Keratinocyte (primary cell): Measurements from ENCODE around the gene FBXO15. TPM values are rescaled to one million over a fixed set of nuclear protein-coding genes. Genes with fewer than 3 reads are reported as not detected.

Experiments used
- DNase-seq: peaks from one replicate; pipeline ENCODE4 v3.0.0-alpha.2; 2011; ENCODE audit warnings: low read depth, missing footprints, low spot score
- FAIRE-seq: peaks from 2 replicates; lab custom pipeline; 2011; peaks lifted over from hg19 to GRCh38; lab: Jason Lieb, UNC
- H2AFZ ChIP-seq: 2 replicates; pipeline ENCODE4 v1.6.0; 2012; ENCODE audit warnings: low read length, control low read depth, inconsistent platforms; ENCODE audit not compliant: control insufficient read depth
- H3K27ac ChIP-seq: 2 replicates; pipeline ENCODE4 v1.5.1; 2011; ENCODE audit warnings: low read length; ENCODE audit not compliant: control insufficient read depth, insufficient read depth
- H3K27me3 ChIP-seq: 3 replicates; pipeline ENCODE4 v1.6.0; 2011; ENCODE audit warnings: low read length; ENCODE audit not compliant: control insufficient read depth, insufficient read depth; ENCODE audit errors: extremely low read depth
- H3K36me3 ChIP-seq, 2 experiments: 2 replicates in 1 of 2; 3 replicates in 1 of 2; pipeline ENCODE4 v1.5.1; 2011; ENCODE audit warnings: low read length in 2 of 2, mild to moderate bottlenecking in 1 of 2; ENCODE audit not compliant: control insufficient read depth in 2 of 2, insufficient read depth in 2 of 2; ENCODE audit errors: extremely low read depth in 1 of 2
- H3K4me1 ChIP-seq: 3 replicates; pipeline ENCODE4 v1.5.1; 2011; ENCODE audit warnings: low read length; ENCODE audit not compliant: control insufficient read depth, insufficient read depth; ENCODE audit errors: extremely low read depth
- H3K4me2 ChIP-seq: 3 replicates; pipeline ENCODE4 v1.6.0; 2011; ENCODE audit warnings: low read depth, low read length; ENCODE audit not compliant: control insufficient read depth, insufficient read depth; ENCODE audit errors: extremely low read depth
- H3K4me3 ChIP-seq, 3 experiments: fragments of 200-600 bp in 1 of 3; sonication (generic) in 1 of 3; 2 replicates in 2 of 3; 3 replicates in 1 of 3; pipeline ENCODE4 v1.5.1; 2011 to 2016; ENCODE audit warnings: low read length in 3 of 3, mild to moderate bottlenecking in 3 of 3, control low read depth in 2 of 3, inconsistent platforms in 1 of 3, low read depth in 1 of 3, mixed read lengths in 1 of 3, mixed run types in 1 of 3, moderate library complexity in 1 of 3; ENCODE audit not compliant: control insufficient read depth in 2 of 3, insufficient read depth in 2 of 3; ENCODE audit errors: extremely low read depth in 1 of 3
- H3K79me2 ChIP-seq: 2 replicates; pipeline ENCODE4 v1.6.0; 2012; ENCODE audit warnings: low read length; ENCODE audit not compliant: control insufficient read depth, insufficient read depth
- H3K9ac ChIP-seq: 3 replicates; pipeline ENCODE4 v1.6.0; 2011; ENCODE audit warnings: low read length; ENCODE audit not compliant: control insufficient read depth, insufficient read depth; ENCODE audit errors: extremely low read depth
- H3K9me1 ChIP-seq: 3 replicates; pipeline ENCODE4 v1.6.0; 2011; ENCODE audit warnings: low read length; ENCODE audit not compliant: control insufficient read depth, insufficient read depth; ENCODE audit errors: extremely low read depth
- H3K9me3 ChIP-seq: 2 replicates; pipeline ENCODE4 v1.5.1; 2012; ENCODE audit warnings: low read depth, low read length; ENCODE audit not compliant: control insufficient read depth
- H4K20me1 ChIP-seq: 3 replicates; pipeline ENCODE4 v1.6.0; 2011; ENCODE audit warnings: low read length; ENCODE audit not compliant: control insufficient read depth, insufficient read depth; ENCODE audit errors: extremely low read depth
- EZH2 ChIP-seq: IDR thresholded peaks from one replicate; pipeline ENCODE4 v1.6.1; 2012; ENCODE audit warnings: inconsistent platforms, mild to moderate bottlenecking, low read length, moderate library complexity
- dilution Hi-C: fragments of 300-500 bp; cut with MboI; formaldehyde crosslinking; loops from one replicate; pipeline ENCODE4 v1.7.0; 2020; ENCODE audit warnings: low sequenced_read_pairs; ENCODE audit not compliant: extremely low pct_ligation_motif_present
- polyA plus RNA-seq, 5 experiments: library from polyadenylated mRNA; depleted of rRNA in 3 of 5; stranded (reverse) in 3 of 5; stranded (forward) in 1 of 5; unstranded in 1 of 5; fragments of >200 nt; gene quantifications; 1 replicate in 1 of 5; 2 replicates in 3 of 5; 3 replicates in 1 of 5; pipeline versions ENCODE4 v1.2.1 to v1.2.3, GENCODE V29; 2011 to 2012; ENCODE audit warnings: missing spikeins in 2 of 5, low read depth in 1 of 5, low replicate concordance in 1 of 5
- TF ChIP-seq, protein P1 (sequence below), 3 experiments: IDR thresholded peaks in 1 of 3; conservative IDR thresholded peaks in 1 of 3; optimal IDR thresholded peaks in 1 of 3; 2 replicates in 2 of 3; 3 replicates in 1 of 3; pipeline versions ENCODE3 to v1.5.1; 2011; ENCODE audit warnings: low read length in 3 of 3, mild to moderate bottlenecking in 3 of 3, moderate library complexity in 2 of 3, control low read depth in 1 of 3, inconsistent platforms in 1 of 3; ENCODE audit not compliant: insufficient read depth in 2 of 3; ENCODE audit errors: extremely low read depth in 1 of 3

Gene FBXO15
- polyA plus RNA-seq, 1 donor (not counting 4 experiments of a cell fraction or from before 2014, with no cell fraction given) = 0.26 TPM

DNA sequence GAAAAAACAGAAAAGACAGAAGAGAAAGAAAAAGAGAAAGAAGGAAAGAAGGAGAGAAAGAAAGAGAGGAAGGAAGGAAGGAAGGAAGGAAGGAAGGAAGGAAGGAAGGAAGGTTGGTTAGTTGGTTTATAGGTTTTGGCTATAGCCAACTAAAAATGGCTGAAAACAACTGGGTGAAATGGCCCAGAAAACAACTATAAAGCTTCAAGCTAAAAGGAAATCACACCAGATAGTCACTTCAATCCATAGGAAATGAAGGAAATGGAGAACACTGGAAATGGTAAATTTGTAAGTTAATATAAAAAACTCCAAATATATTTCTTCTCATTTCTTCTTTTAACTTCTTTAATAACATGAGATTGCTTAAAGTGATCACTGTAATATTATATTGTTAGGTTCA lies 118.5 kb downstream of the FBXO15 start:
- TF ChIP-seq, protein P1, sequence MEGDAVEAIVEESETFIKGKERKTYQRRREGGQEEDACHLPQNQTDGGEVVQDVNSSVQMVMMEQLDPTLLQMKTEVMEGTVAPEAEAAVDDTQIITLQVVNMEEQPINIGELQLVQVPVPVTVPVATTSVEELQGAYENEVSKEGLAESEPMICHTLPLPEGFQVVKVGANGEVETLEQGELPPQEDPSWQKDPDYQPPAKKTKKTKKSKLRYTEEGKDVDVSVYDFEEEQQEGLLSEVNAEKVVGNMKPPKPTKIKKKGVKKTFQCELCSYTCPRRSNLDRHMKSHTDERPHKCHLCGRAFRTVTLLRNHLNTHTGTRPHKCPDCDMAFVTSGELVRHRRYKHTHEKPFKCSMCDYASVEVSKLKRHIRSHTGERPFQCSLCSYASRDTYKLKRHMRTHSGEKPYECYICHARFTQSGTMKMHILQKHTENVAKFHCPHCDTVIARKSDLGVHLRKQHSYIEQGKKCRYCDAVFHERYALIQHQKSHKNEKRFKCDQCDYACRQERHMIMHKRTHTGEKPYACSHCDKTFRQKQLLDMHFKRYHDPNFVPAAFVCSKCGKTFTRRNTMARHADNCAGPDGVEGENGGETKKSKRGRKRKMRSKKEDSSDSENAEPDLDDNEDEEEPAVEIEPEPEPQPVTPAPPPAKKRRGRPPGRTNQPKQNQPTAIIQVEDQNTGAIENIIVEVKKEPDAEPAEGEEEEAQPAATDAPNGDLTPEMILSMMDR (optimal IDR thresholded peaks at IDR 0.05 in 1 of 3, IDR thresholded peaks at IDR 0.05 in 1 of 3, conservative IDR thresholded peaks at IDR 0.05 in 1 of 3; ENCODE audit: extremely low read depth in 1 of 3, insufficient read depth in 2 of 3, low read length in 3 of 3) = no peak
- no peak for TF ChIP-seq EZH2
- dilution Hi-C loops = no loop called here

More for the DNA sequence above, 118.5 kb downstream of the FBXO15 start:
- H3K27me3 ChIP-seq = no peaks in the 10 kb centered on the region
- H3K9me1 ChIP-seq = no peaks in the 10 kb centered on the region
- no peak overlapping the region for H3K27ac ChIP-seq
- no peak for FAIRE-seq
- H3K4me3 ChIP-seq = no peak overlapping the region
- no peaks in the 10 kb centered on the region for H4K20me1 ChIP-seq
- no peak overlapping the region for H3K4me2 ChIP-seq
- H2AFZ ChIP-seq = no peak overlapping the region
- no peaks in the 10 kb centered on the region for H3K9me3 ChIP-seq
- no peak overlapping the region for H3K9ac ChIP-seq
- no peak for DNase-seq
- no peaks in the 10 kb centered on the region for H3K79me2 ChIP-seq
- H3K36me3 ChIP-seq = no peaks in the 10 kb centered on the region
- no peaks in the 10 kb centered on the region for H3K4me1 ChIP-seq

Other genes starting within 250 kb of the FBXO15 start
- 42.5 to 76.0 TPM (median 58.0 TPM) in 3 replicates for gene TIMM21, start 689 bp upstream of the FBXO15 start, polyA plus RNA-seq
- 42.2 to 49.4 TPM (median 42.6 TPM) in 3 replicates for gene CYB5A, start 144.1 kb upstream of the FBXO15 start, polyA plus RNA-seq
- not detected in 3 replicates for gene C18orf63, start 168.0 kb upstream of the FBXO15 start, polyA plus RNA-seq